A549 treated with GW870086 at 1 μM for 4 hours (cell line): ENCODE data around the gene E2F8. TPM values are rescaled to one million over a fixed set of nuclear protein-coding genes. Genes with fewer than 3 reads are reported as not detected.

Experiments used
- total RNA-seq: library from RNA; stranded (reverse); fragments of 200-300 nt; extraction: Qiagen RNA extraction; gene quantifications from 5 replicates; pipeline ENCODE4 v1.2.3, GENCODE V29; 2022; ENCODE audit warnings: low read depth

E2F8 gene, protein sequence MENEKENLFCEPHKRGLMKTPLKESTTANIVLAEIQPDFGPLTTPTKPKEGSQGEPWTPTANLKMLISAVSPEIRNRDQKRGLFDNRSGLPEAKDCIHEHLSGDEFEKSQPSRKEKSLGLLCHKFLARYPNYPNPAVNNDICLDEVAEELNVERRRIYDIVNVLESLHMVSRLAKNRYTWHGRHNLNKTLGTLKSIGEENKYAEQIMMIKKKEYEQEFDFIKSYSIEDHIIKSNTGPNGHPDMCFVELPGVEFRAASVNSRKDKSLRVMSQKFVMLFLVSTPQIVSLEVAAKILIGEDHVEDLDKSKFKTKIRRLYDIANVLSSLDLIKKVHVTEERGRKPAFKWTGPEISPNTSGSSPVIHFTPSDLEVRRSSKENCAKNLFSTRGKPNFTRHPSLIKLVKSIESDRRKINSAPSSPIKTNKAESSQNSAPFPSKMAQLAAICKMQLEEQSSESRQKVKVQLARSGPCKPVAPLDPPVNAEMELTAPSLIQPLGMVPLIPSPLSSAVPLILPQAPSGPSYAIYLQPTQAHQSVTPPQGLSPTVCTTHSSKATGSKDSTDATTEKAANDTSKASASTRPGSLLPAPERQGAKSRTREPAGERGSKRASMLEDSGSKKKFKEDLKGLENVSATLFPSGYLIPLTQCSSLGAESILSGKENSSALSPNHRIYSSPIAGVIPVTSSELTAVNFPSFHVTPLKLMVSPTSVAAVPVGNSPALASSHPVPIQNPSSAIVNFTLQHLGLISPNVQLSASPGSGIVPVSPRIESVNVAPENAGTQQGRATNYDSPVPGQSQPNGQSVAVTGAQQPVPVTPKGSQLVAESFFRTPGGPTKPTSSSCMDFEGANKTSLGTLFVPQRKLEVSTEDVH
- total RNA-seq = 5.6 to 7.0 TPM (median 6.2 TPM) in 5 replicates

GRCh38 chr11:19240420-19241259, at the start of gene E2F8:
Gene E2F8 (minus strand): TSS chr11:19240945. CDS start chr11:19240121, 824 bp downstream.

GRCh38 chr11:19201737-19202605, 38.8 kb downstream of the E2F8 start, which contains the start of gene CSRP3:
Gene CSRP3 (minus strand): TSS chr11:19201983. CDS start chr11:19192448, 9,535 bp downstream.

Other genes starting within 250 kb of the E2F8 start
- not detected in 5 replicates for gene MRGPRX2, start 180.2 kb downstream of the E2F8 start, total RNA-seq
- 15.2 to 18.2 TPM (median 16.9 TPM) in 5 replicates for gene ZDHHC13, start 123.8 kb downstream of the E2F8 start, total RNA-seq
- not detected in 5 replicates for gene CSRP3, start 39.0 kb downstream of the E2F8 start, total RNA-seq